GM12873 (cell line): Measurements from ENCODE around the gene GSTO1.

ENCODE experiments used
- TF ChIP-seq, protein P1 (sequence below): IDR thresholded peaks from 2 replicates; pipeline ENCODE4 v1.5.1; 2012; ENCODE audit warnings: low read depth, mild to moderate bottlenecking, moderate library complexity, low read length, control low read depth; ENCODE audit not compliant: insufficient read depth; ENCODE audit errors: missing control alignments

The GSTO1 gene

DNA sequence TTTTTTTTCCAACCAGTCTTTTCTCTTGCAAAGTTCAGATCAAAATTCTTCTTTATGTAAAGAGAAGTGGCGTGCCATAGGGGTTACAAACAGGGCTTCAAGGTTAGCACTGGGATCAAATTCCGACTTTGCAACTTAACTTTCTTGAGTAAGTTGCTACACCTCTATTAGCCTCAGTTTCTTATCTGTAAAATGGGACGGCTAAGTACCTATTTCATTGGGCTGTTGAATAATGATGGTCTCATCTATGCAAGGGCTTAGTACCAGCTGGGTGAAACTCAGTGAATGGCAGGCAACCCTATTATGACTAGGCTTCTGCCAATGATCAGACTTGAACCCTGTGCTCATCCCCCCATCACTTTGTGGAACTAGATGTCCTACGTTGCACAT, 49.7 kb downstream of the GSTO1 start:
- TF ChIP-seq, protein P1, sequence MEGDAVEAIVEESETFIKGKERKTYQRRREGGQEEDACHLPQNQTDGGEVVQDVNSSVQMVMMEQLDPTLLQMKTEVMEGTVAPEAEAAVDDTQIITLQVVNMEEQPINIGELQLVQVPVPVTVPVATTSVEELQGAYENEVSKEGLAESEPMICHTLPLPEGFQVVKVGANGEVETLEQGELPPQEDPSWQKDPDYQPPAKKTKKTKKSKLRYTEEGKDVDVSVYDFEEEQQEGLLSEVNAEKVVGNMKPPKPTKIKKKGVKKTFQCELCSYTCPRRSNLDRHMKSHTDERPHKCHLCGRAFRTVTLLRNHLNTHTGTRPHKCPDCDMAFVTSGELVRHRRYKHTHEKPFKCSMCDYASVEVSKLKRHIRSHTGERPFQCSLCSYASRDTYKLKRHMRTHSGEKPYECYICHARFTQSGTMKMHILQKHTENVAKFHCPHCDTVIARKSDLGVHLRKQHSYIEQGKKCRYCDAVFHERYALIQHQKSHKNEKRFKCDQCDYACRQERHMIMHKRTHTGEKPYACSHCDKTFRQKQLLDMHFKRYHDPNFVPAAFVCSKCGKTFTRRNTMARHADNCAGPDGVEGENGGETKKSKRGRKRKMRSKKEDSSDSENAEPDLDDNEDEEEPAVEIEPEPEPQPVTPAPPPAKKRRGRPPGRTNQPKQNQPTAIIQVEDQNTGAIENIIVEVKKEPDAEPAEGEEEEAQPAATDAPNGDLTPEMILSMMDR, result no peak

DNA sequence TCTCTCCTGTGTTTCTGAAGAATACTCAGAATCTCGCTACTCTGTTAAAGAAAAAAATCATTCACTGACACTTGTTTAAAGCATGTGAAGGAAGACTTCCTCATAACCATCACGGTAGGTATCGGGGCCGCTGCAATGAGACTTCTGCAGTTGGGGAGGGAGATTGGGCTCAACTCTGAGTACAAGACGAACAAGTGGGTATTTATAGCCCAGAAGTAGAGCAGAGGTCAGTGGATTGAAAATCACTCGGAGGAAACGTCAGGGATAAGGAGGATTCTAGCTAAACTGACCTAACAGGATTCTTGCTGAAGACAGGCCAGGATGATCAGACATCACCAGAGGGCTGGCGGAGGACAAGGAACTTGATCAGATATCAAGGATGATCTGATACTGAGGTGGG, 50.2 kb downstream of the GSTO1 start:
- TF ChIP-seq, protein P1, result no peak

DNA sequence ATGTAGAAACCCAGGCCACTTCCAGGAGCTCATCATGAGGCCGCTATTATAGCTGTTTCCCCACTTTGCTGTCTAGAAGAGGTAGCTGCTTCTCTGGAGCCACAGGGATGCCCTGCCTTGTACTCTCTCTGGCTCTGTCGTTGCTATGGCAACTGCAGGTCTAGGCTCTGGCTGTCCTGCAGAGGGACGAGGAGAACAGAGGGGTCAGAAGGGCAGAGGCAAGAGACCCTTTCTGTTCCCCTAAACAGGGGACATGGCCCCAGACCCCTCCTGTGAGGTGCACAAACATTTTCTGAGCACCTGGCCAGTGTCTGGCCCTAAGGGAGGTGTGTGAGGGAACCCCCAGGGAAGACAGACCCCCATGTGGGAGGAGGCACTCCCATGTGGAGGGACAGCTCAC, 52.2 kb downstream of the GSTO1 start:
- TF ChIP-seq, protein P1, result no peak

DNA sequence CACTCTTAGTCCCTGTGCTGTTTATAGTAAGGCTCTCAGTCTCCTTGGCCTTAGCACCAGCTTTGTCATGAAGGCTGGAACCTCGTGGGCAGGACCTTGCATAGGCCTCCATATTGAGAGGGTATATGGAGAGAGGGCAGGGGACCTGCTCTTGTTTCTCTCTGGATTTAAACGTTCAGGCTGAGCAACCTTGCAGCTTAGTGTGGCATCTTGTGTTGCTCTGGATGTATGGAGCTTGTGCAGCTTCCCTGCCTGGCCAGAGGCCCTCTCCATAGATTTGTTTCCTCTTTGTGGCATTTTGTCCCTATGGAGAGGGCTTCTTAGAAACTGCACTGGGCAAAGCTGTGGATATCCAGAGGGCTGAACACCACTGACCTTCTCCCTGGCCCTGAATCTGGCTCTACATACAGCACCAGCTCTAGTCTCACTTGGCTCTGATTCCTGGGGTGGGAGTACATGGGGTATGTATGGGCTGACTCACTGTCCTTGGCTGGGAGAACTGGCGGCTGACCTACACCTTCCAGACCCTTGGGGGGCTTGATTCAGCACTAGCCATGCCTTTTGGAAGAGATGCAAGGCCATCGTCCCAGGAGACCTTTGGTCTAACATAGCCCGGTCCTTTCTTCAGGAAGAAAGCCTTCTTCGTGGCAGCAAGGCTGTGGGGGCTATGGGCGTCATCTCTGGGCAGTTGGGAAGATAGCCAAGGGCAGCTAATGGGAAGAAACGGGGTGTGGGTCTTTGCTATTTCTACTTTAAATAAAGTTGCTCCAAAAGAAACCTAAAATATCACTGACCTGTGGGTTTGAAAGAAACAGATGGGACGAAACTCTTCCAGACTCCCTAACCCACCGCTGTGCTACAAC, 53.1 kb downstream of the GSTO1 start:
- TF ChIP-seq, protein P1, result no peak

DNA sequence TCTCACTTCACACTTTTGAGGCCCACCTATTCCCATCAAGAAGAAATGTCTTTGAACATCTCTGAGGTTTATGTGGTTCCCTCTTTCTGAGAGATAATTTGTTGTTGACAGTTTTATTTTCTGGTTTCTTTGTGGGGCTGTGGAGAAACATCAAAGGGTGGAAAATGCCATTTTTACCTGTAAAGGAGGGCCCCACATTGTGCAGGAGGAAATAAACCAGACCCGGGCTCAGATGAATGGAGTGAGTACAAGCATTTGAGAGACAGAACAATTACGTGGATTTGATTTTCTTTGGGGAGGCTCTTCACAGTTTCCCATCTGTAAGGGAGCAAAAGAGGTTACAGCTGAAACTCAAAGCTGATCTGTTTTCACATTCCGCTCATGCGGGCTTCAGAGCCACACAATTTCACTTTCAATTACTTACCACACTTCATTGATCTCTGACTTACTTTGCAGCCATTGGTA, 53.8 kb downstream of the GSTO1 start:
- TF ChIP-seq, protein P1, result no peak

DNA sequence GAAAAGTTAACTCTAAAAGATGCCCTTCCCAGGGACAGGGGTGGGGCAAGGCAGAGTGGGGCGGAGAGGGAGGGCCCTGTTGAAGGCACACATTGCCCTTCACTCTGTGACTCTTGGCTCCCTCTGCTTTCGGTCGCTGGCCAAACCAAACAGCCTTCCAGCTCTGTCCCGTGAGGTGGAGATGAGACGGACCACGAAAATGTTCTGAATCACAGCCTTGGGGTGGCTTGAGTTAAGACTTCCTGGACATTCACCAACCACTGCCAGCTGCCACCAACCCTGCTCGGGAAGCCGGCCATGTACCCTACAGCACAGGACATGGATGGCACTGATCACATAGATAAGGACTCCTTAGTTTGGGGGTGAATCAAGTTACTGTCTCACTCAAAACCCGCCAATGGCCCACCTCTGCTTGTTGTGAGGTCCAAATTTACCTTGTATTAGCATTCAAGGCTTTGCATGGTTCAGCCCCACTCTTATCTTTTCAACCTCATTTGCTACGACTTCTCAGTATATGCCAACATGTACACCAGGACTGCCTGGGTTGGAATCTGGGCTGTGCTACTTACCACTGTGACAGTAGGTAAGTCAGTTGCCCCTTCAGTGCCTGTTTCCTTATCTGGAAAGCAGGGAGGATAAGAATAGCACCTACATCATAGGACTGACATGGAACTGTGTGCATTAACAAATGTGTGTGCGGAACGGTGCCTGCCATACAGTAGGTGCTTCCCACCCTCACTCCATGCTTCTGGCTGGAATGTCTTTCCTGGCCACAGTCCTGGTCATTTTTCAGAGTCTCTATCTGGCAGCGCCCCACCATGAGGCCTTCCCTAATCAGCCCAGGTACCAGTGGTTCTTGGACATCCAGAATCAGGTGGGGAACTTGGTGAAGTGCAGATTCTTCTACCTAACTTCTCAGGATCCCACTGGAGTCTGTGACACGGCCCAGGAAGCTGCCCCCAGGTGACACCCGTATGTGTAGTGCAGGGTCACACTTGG, 55.6 kb downstream of the GSTO1 start:
- TF ChIP-seq, protein P1, result no peak
